Endometrial microvascular endothelial cells (primary cell): Measurements from ENCODE around the gene SLC4A1. TPM values are rescaled to one million over a fixed set of nuclear protein-coding genes. Genes with fewer than 3 reads are reported as not detected.

Source experiments
- in situ Hi-C: cut with HindIII; loops from 2 replicates; pipeline ENCODE4 v1.10.0; 2017; ENCODE audit warnings: low sequenced_read_pairs, low pct_unique_long_range_greater_than_20kb; ENCODE audit errors: inconsistent ontology term
- total RNA-seq: library from RNA; depleted of rRNA; stranded (reverse); fragments of >200 nt; gene quantifications from one replicate; pipeline ENCODE4 v1.2.3, GENCODE V29; 2015; ENCODE audit errors: inconsistent ontology term

SLC4A1 gene
- total RNA-seq, 1 donor from 2014 or later: not detected

DNA sequence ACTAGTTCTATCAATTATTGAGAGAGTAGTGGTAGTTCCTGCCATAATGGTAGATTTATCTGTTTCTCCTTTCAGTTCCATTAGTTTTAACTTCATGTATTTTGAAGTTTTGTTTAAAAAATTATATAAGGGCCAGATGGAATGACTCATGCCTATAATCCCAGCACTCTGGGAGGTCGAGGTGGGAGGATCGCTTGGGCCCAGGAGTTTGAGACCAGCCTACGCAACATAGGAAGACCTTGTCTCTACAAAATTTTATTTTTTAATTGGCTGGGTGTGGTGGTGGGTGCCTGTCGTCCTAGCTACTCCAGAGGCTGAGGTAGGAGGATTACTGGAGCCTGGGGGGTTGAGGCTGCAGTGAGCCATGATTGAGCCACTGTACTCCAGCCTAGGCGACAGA, 34.4 kb downstream of the SLC4A1 start:
- in situ Hi-C loops: no loop called here

- in situ Hi-C loops: no loop called here
Observed at GRCh38 chr17:44232061-44232460, 35.9 kb downstream of the SLC4A1 start.

DNA sequence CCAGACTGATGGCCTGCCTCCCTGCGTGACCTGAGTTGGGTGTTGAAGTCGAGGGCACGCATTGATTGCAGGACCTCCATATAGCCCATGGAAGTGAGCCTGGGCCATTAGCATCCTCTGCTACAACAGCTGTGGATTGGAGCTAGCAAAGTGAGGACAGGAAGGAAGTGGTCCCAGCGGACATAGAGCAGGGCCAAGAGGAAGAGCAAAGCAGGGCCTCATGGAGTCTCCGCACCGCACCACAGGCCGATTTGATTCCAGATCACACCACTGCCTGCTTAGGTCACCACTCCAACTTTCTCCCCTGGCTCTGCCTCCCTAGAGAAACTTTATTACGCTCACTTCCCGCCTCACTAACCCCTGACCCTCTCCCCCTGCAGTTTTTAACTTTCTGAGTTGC, 37.8 kb downstream of the SLC4A1 start:
- in situ Hi-C loops: no loop called here

GRCh38 chr17:44229090-44229489, 38.8 kb downstream of the SLC4A1 start:
- in situ Hi-C loops: no loop called here

- in situ Hi-C loops: no loop called here
Observed at GRCh38 chr17:44223541-44224071, 44.3 kb downstream of the SLC4A1 start.

DNA sequence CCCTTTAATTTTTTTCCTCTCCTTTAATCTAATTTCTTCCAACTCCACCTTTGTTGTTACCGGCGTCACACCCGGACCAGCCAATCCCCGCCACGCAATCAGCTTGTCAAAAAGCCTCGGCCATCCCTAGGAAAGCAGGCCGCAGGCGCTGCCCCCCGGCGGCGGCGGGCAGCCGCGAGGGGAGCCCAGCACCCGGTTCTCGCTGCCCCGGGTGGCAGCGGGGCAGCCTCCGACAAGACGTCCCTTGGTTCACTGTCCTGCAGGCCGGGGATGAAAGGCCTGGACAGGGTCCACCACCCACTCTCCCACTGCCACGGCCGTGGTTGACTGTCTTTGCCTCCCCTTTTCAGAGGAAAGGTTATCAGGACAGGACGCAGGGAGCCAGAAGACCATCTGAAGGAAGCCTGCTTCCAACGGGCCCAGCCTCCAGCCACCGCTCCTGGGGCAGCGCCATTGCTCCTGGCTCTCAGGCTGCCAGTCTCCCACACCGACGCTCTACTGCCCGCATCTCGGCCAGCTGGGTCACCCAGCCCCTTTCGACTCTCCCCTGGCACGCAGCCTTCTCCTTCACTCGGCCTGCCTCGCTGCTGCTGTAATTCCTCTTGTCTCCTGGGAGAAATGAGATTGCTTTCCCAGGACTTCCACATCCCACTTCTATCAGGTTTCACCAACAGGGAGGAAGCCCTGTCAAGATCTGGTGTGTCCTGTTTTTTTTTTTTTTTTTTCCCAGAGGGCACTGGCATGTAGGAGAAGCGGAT, 45.6 kb downstream of the SLC4A1 start:
- in situ Hi-C loops: no loop called here

- in situ Hi-C loops: no loop called here
Observed at GRCh38 chr17:44221862-44222111, 46.1 kb downstream of the SLC4A1 start.

- in situ Hi-C loops: no loop called here
Observed at GRCh38 chr17:44221084-44221861, 46.7 kb downstream of the SLC4A1 start.

GRCh38 chr17:44220213-44221083, 47.5 kb downstream of the SLC4A1 start:
- in situ Hi-C loops: no loop called here

- in situ Hi-C loops: no loop called here
Observed at GRCh38 chr17:44219616-44220212, 48.2 kb downstream of the SLC4A1 start, which contains the start of gene UBTF. Gene UBTF, minus strand, starts transcription at chr17:44219675. Its CDS starts 1,446 bp downstream, at chr17:44218229.

DNA sequence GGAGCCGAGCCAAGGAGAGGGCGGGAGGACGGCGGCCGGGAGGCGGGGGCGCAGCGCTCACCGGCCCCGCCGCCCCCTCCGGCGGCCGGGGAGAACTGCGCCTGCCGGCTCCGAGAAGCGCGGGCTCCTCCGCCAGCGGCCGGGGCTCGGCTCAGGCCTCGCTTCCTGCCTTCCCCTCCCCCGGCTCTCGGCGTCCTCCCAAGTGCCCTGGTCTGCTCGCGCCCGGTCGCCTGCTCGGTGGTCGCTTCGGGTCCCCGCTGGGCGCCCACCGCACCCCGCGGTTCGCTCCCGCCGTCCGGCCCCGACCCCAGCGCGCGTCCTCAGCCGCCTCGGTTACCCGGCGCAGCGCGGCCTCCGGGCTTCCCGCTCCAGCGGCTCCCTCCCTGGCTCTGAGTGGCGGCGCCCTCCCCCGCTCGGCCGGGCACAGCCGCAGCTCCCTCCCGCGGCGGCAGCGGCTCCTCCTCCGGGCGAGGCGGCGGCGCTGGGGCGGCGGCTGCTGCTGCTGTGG, 48.8 kb downstream of the SLC4A1 start:
- in situ Hi-C loops: no loop called here

DNA sequence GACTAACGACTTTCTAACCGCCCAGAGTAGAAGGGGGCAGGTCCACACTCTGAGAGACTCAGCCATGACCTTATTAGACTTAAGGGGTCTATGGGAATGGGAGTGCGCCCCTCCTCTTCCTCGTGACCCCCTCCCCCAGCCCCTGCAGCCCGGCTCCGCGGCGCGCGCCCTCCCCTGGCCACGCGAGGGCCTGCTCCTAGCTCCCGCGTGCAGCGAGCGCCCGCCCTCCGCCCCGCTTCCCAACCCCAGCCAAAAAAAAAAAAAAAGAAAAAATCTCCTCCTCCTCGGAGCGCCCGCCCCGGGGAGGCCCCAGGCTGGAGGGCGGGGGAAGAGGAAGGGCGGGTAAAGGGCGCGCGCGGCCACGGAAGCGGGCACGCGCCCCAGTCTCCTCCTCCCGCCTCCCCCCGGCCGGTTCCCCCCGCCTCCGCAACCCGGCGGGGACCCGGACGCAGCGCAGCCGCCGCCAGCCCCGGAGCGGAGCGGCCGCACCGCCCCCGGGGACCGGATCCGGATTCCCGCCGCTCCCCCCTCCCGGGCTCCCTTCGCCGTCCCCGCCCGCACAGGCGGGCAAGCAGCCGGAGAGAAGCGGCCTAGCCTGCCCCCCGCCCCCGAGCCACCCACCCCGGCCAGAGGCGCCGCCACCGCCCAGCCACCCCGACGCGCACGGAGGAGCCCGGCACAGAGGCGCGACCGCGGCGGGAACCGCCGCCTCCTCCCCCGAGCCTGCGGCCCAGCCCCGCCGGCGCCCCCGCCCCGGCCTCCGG, 49.4 kb downstream of the SLC4A1 start:
- in situ Hi-C loops: no loop called here

- in situ Hi-C loops: no loop called here
Observed at GRCh38 chr17:44217738-44218343, 50.1 kb downstream of the SLC4A1 start.

- in situ Hi-C loops: no loop called here
Observed at GRCh38 chr17:44216694-44217093, 51.2 kb downstream of the SLC4A1 start.

DNA sequence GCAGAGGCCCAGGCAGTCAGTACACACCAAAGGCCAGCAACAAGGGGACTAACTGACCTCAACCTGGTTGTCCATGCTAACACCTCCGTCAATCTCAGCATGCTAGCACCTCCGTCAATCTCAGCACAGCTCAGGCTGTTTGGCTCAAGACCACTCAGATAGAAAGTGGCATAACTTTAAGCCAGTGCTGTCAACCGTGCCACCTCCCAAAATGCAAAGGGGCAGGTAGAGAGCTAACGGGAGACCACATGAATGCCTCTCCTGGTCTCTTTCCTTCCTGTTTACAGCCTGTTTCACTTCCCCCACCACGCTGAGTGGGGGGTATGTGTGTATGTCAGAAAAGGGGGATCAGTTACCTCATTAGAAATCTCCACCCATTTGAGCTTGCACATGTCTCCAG, 51.8 kb downstream of the SLC4A1 start:
- in situ Hi-C loops: no loop called here

DNA sequence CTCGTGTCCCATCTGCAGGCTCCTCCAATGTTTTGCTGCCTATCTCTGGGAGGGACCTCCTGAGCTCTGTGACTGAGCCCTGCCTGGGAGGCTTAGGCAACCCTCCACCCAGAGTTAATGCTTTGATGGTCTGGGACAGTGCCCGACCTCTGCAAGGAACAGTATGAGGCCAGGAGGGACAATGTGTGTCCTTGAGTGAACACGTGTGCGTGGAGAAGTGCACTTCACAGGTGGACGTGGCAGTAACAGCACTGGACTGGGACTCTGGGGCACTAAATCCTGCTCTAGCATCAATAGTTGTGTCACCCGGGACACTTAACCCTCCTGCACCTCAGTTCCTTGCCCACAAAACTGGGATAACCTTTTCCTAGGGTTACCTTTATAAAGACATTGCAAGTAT, 53.0 kb downstream of the SLC4A1 start:
- in situ Hi-C loops: no loop called here

GRCh38 chr17:44214230-44214494, 53.8 kb downstream of the SLC4A1 start:
- in situ Hi-C loops: no loop called here
